Measurements from ENCODE around the gene SVIL.

GRCh38 chr10:29517352-29517923, 117.3 kb downstream of the SVIL start:
- TF ChIP-seq POLR2AphosphoS5 (IDR thresholded peaks at IDR 0.05; ENCODE audit: borderline replicate concordance, low read depth, low read length), result no peak
- TF ChIP-seq EZH2 (IDR thresholded peaks at IDR 0.05), result no peak
- no peak for TF ChIP-seq FOXP2 (optimal IDR thresholded peaks at IDR 0.05; ENCODE audit: control extremely low read depth, extremely low read length, insufficient read depth)
